ENCODE results near the gene DISP3.

Gene DISP3

DNA sequence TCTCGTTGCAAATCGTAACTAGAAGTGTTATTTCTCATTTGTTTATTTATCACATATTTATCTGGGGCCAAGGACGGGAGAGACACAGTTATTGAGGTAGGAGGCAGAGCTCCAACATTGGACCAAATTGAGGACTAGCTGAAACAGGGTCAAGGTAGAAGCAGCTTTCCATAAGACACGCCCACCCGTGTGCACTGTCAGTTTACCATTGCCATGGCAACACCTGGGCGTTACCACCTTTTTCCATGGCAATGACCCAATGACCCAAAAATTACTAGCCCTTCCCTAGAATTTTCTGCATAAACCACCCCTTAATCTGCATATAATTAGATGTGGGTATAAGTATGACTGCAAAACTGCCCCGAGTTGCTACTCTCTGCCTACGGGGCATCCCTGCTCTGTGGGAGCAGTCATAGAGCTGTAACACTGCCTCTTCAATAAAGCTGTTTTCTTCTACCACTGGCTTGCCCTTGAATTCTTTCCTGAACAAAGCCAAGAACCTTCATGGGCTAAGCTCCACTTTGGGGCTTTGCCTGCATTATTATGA, 102.6 kb downstream of the DISP3 start:
- H3K27me3 ChIP-seq (ENCODE audit: insufficient read depth, insufficient read length) = no peaks in the 10 kb centered on the region
- no peaks in the 10 kb centered on the region for H3K9me3 ChIP-seq (ENCODE audit: insufficient read depth, low read length)
- DNase-seq (ENCODE audit: low read depth, low spot score) = no peak

GRCh38 chr1:11585389-11585788, 106.4 kb downstream of the DISP3 start:
- TF ChIP-seq YY1 (IDR thresholded peaks at IDR 0.05; ENCODE audit: insufficient read depth, insufficient read length) (no peak), ZNF274 (IDR thresholded peaks at IDR 0.05; ENCODE audit: low read depth, low read length) (no peak), SUZ12 (IDR thresholded peaks at IDR 0.05; ENCODE audit: extremely low read depth, insufficient read depth, insufficient read length) (no peak)
- H3K9ac ChIP-seq (ENCODE audit: insufficient read length, low read depth) = no peak overlapping the region

More for the DNA sequence above, 102.6 kb downstream of the DISP3 start:
- no peak for TF ChIP-seq ZNF274 (IDR thresholded peaks at IDR 0.05; ENCODE audit: low read depth, low read length)
- Histone ChIP-seq H3K9ac (ENCODE audit: insufficient read length, low read depth) (no peak overlapping the region), H3K4me1 (ENCODE audit: insufficient read depth, insufficient read length) (no peaks in the 10 kb centered on the region), H3K36me3 (ENCODE audit: insufficient read depth, insufficient read length, low read length) (no peaks in the 10 kb centered on the region), H3K4me3 (ENCODE audit: insufficient read length, low read depth) (no peak overlapping the region)

More at GRCh38 chr1:11585389-11585788, 106.4 kb downstream of the DISP3 start:
- no peak for DNase-seq (ENCODE audit: low read depth, low spot score)
- Histone ChIP-seq H3K9me3 (ENCODE audit: insufficient read depth, low read length) (no peaks in the 10 kb centered on the region), H3K36me3 (ENCODE audit: insufficient read depth, insufficient read length, low read length) (no peaks in the 10 kb centered on the region), H3K4me1 (ENCODE audit: insufficient read depth, insufficient read length) (no peaks in the 10 kb centered on the region), H3K4me3 (ENCODE audit: insufficient read length, low read depth) (no peak overlapping the region), H3K27me3 (ENCODE audit: insufficient read depth, insufficient read length) (no peaks in the 10 kb centered on the region)

Data from NT2/D1 (cell line).